A204.1 (cell line): ENCODE measurements around the gene PLB1.

Experiments
- FAIRE-seq: peaks from 2 replicates; lab custom pipeline; 2012; peaks lifted over from hg19 to GRCh38; lab: Jason Lieb, UNC

The PLB1 gene

DNA sequence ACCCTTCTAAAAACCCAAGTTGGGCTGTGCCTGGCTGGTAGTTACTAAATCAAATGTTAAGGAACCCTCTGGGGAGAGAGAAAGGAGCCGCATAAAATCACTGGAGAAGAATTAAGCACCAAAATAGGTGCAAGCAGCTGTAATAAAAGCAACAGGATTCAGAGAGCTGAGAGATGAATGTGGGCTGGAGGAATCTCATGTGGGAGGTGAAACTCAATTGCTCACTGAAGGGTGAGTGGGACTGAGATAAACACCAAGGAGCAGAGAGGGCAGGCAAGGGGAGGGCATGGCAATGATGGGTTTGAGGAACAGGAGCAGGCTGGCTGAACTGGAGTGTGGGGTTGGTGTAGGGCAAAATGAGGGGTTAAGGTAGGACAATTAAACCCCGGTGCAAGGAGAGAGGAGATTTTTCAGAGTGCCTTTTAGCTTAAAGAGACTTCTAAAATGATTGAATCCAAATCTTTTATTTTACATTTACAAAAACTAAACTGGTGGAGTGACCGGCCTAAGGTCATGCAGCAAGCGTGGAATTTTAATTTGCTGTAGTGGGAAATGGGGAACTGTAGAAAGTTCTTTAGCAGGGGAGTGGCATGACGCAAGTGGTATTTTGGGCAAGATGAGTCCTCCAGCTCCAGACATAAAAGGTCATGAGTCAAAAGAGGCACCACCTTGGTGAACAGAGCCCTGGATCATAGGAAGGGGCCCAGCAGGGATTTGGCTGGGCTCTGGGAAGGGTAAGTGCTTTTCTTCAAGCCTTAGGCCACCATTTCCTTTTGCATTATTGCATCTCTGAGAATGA, 10.5 kb downstream of the PLB1 start:
- no peak for FAIRE-seq

DNA sequence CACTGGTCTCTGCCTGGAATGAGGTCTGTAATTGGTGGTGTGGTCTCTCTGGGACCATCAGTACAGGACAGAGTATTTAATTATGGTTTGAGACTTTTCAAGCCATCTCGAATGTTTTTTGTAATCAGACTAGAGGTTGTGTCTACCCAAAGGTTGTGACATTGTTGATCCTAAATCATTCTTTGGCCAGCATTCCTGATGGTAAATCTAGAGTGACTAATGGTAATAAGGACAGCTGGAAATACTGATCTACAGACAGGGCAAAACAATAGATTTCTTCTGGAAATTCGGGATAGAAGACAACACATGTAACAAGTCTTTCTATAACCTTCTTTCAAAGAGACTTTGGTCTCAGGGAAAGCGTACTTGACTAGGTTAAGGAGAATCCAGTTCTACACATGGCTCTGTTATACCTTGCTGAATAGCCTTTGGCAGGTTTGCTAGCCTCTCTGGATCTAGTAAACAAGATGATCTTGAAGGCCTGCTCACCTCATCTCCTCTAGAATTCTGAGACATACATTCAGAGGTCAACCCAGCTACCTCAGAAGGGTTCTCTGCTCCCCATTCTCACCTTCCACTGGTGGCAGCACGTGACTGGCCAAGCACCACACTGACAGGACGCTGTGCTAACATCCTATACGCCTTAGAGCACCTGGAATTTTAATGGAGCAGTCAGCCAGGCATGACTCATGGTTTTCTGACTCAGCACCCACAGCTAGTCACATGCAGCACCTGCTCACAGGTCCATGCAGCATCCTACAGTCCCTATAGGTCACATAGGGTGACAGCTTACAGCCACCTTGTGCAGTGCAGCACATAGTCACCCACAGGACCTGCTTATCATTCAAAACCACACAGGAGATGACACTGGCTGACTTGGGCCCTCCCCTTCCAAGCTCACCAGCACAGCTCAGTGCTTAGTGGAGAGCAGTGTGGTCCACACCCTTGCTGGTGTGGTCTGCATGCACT, 12.2 kb downstream of the PLB1 start:
- no peak for FAIRE-seq

GRCh38 chr2:28509361-28509760, 13.5 kb downstream of the PLB1 start:
- no peak for FAIRE-seq

DNA sequence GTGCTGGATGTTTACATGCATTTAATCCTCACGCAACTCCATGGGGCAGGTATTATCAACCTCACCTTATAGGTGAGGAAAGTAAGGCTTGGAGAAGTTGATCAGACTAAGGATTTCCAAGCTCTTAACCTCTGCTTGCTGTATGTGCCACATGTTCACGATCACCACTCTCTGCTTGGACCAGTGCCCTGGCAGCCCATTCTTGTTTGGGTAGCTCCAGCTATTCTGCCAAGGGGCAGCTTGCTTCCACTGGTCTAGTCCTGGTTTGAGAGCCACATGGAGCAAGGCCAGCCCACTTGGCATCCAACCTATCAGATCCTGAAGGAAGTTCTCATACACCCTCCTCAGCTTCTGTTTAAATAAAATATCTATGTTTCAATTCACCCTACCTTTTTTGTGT, 14.3 kb downstream of the PLB1 start:
- FAIRE-seq = no peak

DNA sequence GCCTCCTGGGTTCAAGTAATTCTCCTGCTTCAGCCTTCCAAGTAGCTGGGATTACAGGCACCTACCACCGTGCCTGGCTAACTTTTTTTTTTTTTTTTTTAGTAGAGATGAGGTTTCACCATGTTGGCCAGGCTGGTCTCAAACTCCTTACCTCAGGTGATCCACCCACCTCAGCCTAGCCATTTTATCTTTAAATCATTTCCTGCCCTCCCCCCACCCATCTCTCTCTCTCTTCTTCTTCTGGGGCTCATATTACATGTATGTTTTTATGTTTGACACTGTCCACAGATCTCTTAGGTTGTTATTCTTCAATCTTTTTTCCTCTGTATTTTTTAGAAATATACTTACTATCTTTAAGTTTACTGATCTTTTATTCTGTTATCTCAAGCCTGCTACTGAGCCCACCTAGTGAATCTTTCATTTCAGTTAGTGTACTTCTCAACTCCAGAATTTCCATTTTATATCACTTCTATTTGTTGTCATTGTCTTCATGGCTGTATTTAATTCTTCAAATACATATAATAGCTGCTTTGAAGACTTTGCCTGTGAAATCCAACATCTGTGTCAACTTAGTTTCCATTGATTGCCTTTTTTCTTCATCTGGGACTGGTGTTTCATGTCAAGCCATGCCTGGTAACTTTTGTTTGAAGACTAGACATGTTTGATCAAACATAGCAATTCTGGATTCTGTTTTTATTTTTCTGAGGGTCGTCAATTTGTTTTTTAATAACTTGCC, 16.2 kb downstream of the PLB1 start:
- no peak for FAIRE-seq

GRCh38 chr2:28512607-28512965, 16.7 kb downstream of the PLB1 start:
- no peak for FAIRE-seq

GRCh38 chr2:28513097-28513496, 17.2 kb downstream of the PLB1 start:
- FAIRE-seq = no peak

DNA sequence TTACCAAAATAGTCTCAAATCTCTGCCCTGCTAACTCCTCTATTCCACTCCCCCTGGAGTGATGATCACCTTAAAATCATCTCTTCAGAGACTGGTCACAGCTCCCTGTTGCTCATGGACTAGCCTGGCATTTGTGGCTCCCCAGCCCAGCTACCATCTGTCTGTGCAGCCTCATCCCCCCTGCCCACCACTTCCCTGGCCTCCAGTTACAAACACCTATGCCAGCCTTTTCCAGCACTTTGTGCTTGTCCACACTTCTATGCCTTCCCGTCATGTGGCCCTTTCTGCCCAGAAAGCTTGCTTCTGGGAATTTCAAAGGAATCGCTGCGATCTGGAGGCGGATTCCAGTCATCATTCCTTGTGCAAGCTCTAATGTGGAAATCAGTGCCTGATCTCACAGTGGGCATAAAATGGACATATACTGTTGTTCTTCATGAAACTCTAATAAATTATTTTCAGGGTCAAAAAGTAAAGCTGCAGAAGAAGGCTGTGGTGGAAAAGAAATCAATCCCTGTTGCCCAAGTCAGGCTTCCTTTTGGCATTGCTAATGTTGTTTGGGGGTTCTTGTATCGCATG, 19.4 kb downstream of the PLB1 start:
- no peak for FAIRE-seq

GRCh38 chr2:28516430-28516829, 20.6 kb downstream of the PLB1 start:
- no peak for FAIRE-seq

GRCh38 chr2:28516950-28517349, 21.1 kb downstream of the PLB1 start:
- FAIRE-seq = no peak

- FAIRE-seq = no peak
These were observed 25.8 kb downstream of the PLB1 start for GRCh38 chr2:28521663-28522062.

DNA sequence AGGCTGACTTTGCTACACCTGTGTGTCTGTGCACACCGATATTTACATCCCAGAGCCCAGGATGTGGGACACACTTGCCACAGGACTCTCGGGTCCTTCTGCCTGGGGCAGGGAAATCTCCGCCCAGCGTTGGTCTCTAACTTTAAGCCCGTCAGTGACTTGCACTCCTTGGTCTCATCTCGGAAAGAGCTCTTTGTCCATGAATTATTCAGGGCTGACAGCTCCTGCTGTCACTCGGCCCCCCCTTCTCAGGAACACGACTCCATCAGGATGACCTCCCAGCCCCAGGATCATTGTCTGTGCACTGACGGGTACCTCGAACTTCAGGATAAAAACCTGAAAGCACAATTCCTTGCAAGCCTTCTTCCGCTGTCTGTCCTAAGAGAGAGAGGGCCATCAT, 26.6 kb downstream of the PLB1 start:
- no peak for FAIRE-seq

GRCh38 chr2:28523902-28524301, 28.0 kb downstream of the PLB1 start:
- FAIRE-seq = no peak

GRCh38 chr2:28525481-28525880, 29.6 kb downstream of the PLB1 start:
- no peak for FAIRE-seq

GRCh38 chr2:28526527-28527132, 30.8 kb downstream of the PLB1 start:
- no peak for FAIRE-seq

GRCh38 chr2:28527196-28527595, 31.3 kb downstream of the PLB1 start:
- no peak for FAIRE-seq

DNA sequence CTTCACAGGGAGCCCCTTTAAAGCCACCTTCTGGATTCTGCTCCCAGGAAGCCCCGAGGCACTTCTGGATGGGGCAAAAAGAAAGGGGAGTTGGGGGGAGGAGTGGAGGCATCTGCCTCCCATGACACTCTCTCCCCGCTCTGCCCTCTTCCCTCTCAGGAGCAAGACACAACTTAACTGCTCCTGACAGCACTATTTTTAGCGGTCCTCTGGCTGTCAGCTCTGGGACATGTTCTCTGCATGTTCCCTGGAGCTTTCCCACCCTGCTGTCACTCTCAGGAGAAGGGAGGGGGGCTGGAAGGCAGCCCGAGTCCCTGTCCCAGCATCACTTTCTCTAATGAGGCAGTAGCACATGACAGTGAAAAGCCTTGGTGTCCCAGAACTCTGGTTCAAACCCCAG, 32.3 kb downstream of the PLB1 start:
- FAIRE-seq = no peak

GRCh38 chr2:28530782-28531181, 34.9 kb downstream of the PLB1 start:
- FAIRE-seq = no peak

GRCh38 chr2:28532399-28532798, 36.5 kb downstream of the PLB1 start:
- FAIRE-seq = no peak

DNA sequence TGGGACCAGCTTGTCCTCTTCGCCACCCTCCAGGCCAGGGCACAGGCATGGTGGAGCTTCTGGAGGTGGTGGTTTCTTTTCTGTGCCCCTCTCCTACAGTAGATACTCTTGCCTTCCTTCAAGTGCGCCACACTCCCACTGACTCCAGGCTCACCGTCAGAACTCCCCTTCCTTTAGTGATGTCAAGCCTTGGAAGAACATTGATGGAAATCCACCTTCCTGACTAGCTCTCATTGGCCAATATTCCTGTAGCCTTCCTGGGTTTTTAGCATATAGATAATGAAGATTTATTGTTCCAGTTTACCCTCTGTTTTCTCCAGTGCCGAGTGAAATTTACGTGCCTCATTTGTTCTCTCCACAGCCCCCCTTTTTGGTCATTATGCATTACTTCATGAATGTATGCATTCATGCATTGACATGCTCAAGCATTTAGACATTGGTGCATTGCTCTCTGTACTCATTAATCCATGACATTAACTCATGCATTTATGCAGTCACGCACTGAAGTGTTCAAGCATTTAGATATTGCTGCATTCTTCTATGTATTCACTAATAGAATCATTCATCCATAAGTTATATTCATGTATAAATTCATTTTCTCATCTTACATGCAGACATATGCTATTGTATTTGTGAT, 37.3 kb downstream of the PLB1 start:
- FAIRE-seq = no peak

GRCh38 chr2:28534817-28535216, 39.0 kb downstream of the PLB1 start:
- FAIRE-seq = no peak
